ENCODE results near the gene BZW1.
A peak's percentile ranks its signal among the peaks of the same experiment; 100 is the strongest.

BZW1 gene

GRCh38 chr2:200839513-200839912, 27.8 kb downstream of the BZW1 start:
- no peak for DNase-seq

- no peak for DNase-seq
Measured at GRCh38 chr2:200843993-200844948, 32.6 kb downstream of the BZW1 start.

GRCh38 chr2:200845194-200845593, 33.5 kb downstream of the BZW1 start:
- peak in 1 of 2 experiments; percentile 5 for DNase-seq

- DNase-seq, result no peak
Measured at GRCh38 chr2:200845669-200846325, 34.1 kb downstream of the BZW1 start.

- peak in 1 of 2 experiments; percentile 12 for DNase-seq
Measured at GRCh38 chr2:200847269-200847668, 35.6 kb downstream of the BZW1 start.

GRCh38 chr2:200847939-200848338, 36.2 kb downstream of the BZW1 start:
- DNase-seq, result no peak

GRCh38 chr2:200850512-200851256, 39.0 kb downstream of the BZW1 start:
- DNase-seq, result no peak

GRCh38 chr2:200851398-200852248, 39.9 kb downstream of the BZW1 start:
- no peak for DNase-seq

GRCh38 chr2:200852605-200853004, 40.9 kb downstream of the BZW1 start:
- DNase-seq, result no peak

- no peak for DNase-seq
Measured at GRCh38 chr2:200856806-200857205, 45.1 kb downstream of the BZW1 start.

- DNase-seq, result no peak
Measured at GRCh38 chr2:200860092-200860795, 48.5 kb downstream of the BZW1 start.

GRCh38 chr2:200861617-200862155, 50.0 kb downstream of the BZW1 start:
- DNase-seq, result no peak

- DNase-seq, result peak in 1 of 2 experiments; percentile 7
Measured at GRCh38 chr2:200862532-200863000, 50.9 kb downstream of the BZW1 start.

GRCh38 chr2:200863782-200864175, 52.1 kb downstream of the BZW1 start:
- DNase-seq, result peak in 1 of 2 experiments; percentile 18

GRCh38 chr2:200864176-200865034, 52.7 kb downstream of the BZW1 start, which contains the start of gene CLK1:
TSS of gene CLK1 (minus strand) at chr2:200864658. CDS start at chr2:200861862, 2,796 bp downstream.
- DNase-seq, result peak; percentile 92 to 93

- DNase-seq, result no peak
Measured at GRCh38 chr2:200869014-200869413, 57.3 kb downstream of the BZW1 start.

- DNase-seq, result no peak
Measured at GRCh38 chr2:200871151-200871550, 59.4 kb downstream of the BZW1 start.

GRCh38 chr2:200873560-200873959, 61.9 kb downstream of the BZW1 start:
- DNase-seq, result no peak

All from SHP77 (cell line).